Gastrocnemius medialis (tissue), 4 donors: ENCODE measurements around the gene SGCA. TPM values are rescaled to one million over a fixed set of nuclear protein-coding genes. Genes with fewer than 3 reads are reported as not detected.
A peak's percentile ranks its signal among the peaks of the same experiment; 100 is the strongest.

Experiments used
- ATAC-seq, 2 donors: fragments of 150-250 bp; one replicate each; pipeline ENCODE4 v1.9.1; 2016
- DNase-seq, 2 donors: peaks; one replicate each; pipeline ENCODE4 v3.0.0-alpha.2; 2019
- H3K27ac ChIP-seq, 4 donors: fragments of 200-600 bp; sonication (generic); 1 replicate in 1 of 4; 2 replicates in 3 of 4; pipeline ENCODE4 v1.5.1; 2016 to 2018; ENCODE audit warnings: mild to moderate bottlenecking in 2 of 4, moderate library complexity in 1 of 4
- H3K27me3 ChIP-seq, 3 donors: fragments of 200-600 bp; sonication (generic) in 2 of 3; 1 replicate in 1 of 3; 2 replicates in 2 of 3; pipeline versions ENCODE4 v1.5.1 to v1.6.0; 2016 to 2019; ENCODE audit warnings: mild to moderate bottlenecking in 1 of 3, moderate library complexity in 1 of 3
- H3K36me3 ChIP-seq, 2 donors: fragments of 200-600 bp; sonication (generic) in 1 of 2; one replicate each; pipeline ENCODE4 v1.5.1; 2017 to 2018
- H3K4me1 ChIP-seq, 2 donors: fragments of 200-600 bp; sonication (generic) in 1 of 2; one replicate each; pipeline ENCODE4 v1.5.1; 2016 to 2017; ENCODE audit warnings: mild to moderate bottlenecking in 2 of 2
- H3K4me3 ChIP-seq, 4 donors: fragments of 200-600 bp; sonication (generic) in 3 of 4; 1 replicate in 1 of 4; 2 replicates in 3 of 4; pipeline ENCODE4 v1.5.1; 2016 to 2019; ENCODE audit warnings: mild to moderate bottlenecking in 2 of 4
- H3K9me3 ChIP-seq, 3 donors: fragments of 200-600 bp; sonication (generic) in 2 of 3; 1 replicate in 1 of 3; 2 replicates in 2 of 3; pipeline ENCODE4 v1.5.1; 2016 to 2019
- CTCF ChIP-seq, 5 experiments: fragments of 450-650 bp in 3 of 5; fragments of 200-600 bp in 2 of 5; sonication (generic) in 2 of 5; IDR thresholded peaks in 4 of 5; conservative IDR thresholded peaks in 1 of 5; 1 replicate in 4 of 5; 2 replicates in 1 of 5; pipeline ENCODE4 v1.5.1; 2016 to 2019; ENCODE audit warnings: antibody characterized with exemption in 5 of 5, mild to moderate bottlenecking in 3 of 5, moderate library complexity in 3 of 5
- POLR2A ChIP-seq, 2 donors: fragments of 450-650 bp; IDR thresholded peaks; one replicate each; pipeline ENCODE4 v1.6.1; 2017; ENCODE audit warnings: antibody characterized with exemption in 2 of 2, mild to moderate bottlenecking in 2 of 2, moderate library complexity in 2 of 2
- in situ Hi-C, 4 donors: fragments of 200-750 bp; cut with MboI; loops; one replicate each; pipeline versions ENCODE4 v1.15.0 to v1.8.0; 2017; ENCODE audit warnings: low sequenced_read_pairs in 4 of 4
- intact Hi-C: fragments of 100-400 bp; cut with DNase I; formaldehyde crosslinking; loops from one replicate; pipeline ENCODE4 v1.15.1; 2023; ENCODE audit warnings: low total_unique reads
- total RNA-seq, 4 donors: library from RNA; depleted of rRNA; stranded (reverse); fragments of >200 nt; gene quantifications; one replicate each; pipeline versions ENCODE4 v1.1.0 to v1.2.3, GENCODE V29; 2016

The SGCA gene
- total RNA-seq, 4 donors from 2014 or later = 227 to 385 (median 292) TPM

GRCh38 chr17:50130559-50131305 is 35.1 kb upstream of the SGCA start:
- no peak for ATAC-seq
- TF ChIP-seq POLR2A (IDR thresholded peaks at IDR 0.05) (no peak), CTCF (IDR thresholded peaks at IDR 0.05 in 4 of 5, conservative IDR thresholded peaks at IDR 0.05 in 1 of 5) (no peak)
- H3K27ac ChIP-seq = peak overlapping the region; percentile 53 to 95 (median 92)
- peak overlapping the region; percentile 52 to 64 (median 54) for H3K4me3 ChIP-seq
- in situ Hi-C loops = no loop called here
- intact Hi-C loops = loop anchor here (5.0 kb wide), 1 partner anchor 37 kb away; the partner anchor contains the start of gene SGCA
- H3K4me1 ChIP-seq = peaks cover 35 to 47% of the 10 kb centered on the region in 2 donors
- H3K27me3 ChIP-seq = peaks cover 0 to 4% (median 0%) of the 10 kb centered on the region in 3 donors
- no peaks in the 10 kb centered on the region for H3K9me3 ChIP-seq
- DNase-seq = no peak
- peaks cover 0 to 6% of the 10 kb centered on the region in 2 donors for H3K36me3 ChIP-seq

- Histone ChIP-seq H3K4me1 (peaks cover 35 to 47% of the 10 kb centered on the region in 2 donors), H3K4me3 (no peak overlapping the region), H3K9me3 (no peaks in the 10 kb centered on the region), H3K36me3 (peaks cover 0 to 16% of the 10 kb centered on the region in 2 donors), H3K27ac (peak overlapping the region; percentile 89 to 95 (median 95)), H3K27me3 (peaks cover 0 to 4% (median 0%) of the 10 kb centered on the region in 3 donors)
- TF ChIP-seq POLR2A (IDR thresholded peaks at IDR 0.05) = no peak
- TF ChIP-seq CTCF (IDR thresholded peaks at IDR 0.05 in 4 of 5, conservative IDR thresholded peaks at IDR 0.05 in 1 of 5) = no peak
- DNase-seq (no peak), ATAC-seq (no peak)
- intact Hi-C loops = loop anchor here (2.0 to 5.0 kb wide), 3 partner anchors 19 to 37 kb away; partner anchors contain the start of genes PDK2 and SGCA
- in situ Hi-C loops = no loop called here
Observed at GRCh38 chr17:50132104-50132794, 33.6 kb upstream of the SGCA start.

- Histone ChIP-seq H3K4me1 (peaks cover 35 to 47% of the 10 kb centered on the region in 2 donors), H3K27me3 (peaks cover 0 to 4% (median 0%) of the 10 kb centered on the region in 3 donors), H3K9me3 (no peaks in the 10 kb centered on the region), H3K4me3 (no peak overlapping the region), H3K36me3 (peaks cover 0 to 25% of the 10 kb centered on the region in 2 donors), H3K27ac (peak overlapping the region; percentile 89 to 95 (median 95))
- TF ChIP-seq POLR2A (IDR thresholded peaks at IDR 0.05) (no peak), CTCF (IDR thresholded peaks at IDR 0.05 in 4 of 5, conservative IDR thresholded peaks at IDR 0.05 in 1 of 5) (no peak)
- intact Hi-C loops = loop anchor here (2.0 to 5.0 kb wide), 3 partner anchors 20 to 38 kb away; partner anchors contain the start of genes PDK2 and SGCA
- ATAC-seq (peak; percentile 89 to 93), DNase-seq (peak; percentile 81 to 90)
- in situ Hi-C loops = no loop called here
Observed at GRCh38 chr17:50133028-50133768, 32.6 kb upstream of the SGCA start.

- H3K27ac ChIP-seq = peak overlapping the region; percentile 89 to 95 (median 95)
- DNase-seq (no peak), ATAC-seq (peak in 1 of 2 donors; percentile 8)
- H3K4me3 ChIP-seq = no peak overlapping the region
- no peak for TF ChIP-seq POLR2A (IDR thresholded peaks at IDR 0.05)
- no peak for TF ChIP-seq CTCF (IDR thresholded peaks at IDR 0.05 in 4 of 5, conservative IDR thresholded peaks at IDR 0.05 in 1 of 5)
- in situ Hi-C loops = no loop called here
- H3K36me3 ChIP-seq = peaks cover 0 to 31% of the 10 kb centered on the region in 2 donors
- H3K27me3 ChIP-seq = peaks cover 0 to 2% (median 0%) of the 10 kb centered on the region in 3 donors
- intact Hi-C loops = loop anchor here (2.0 to 5.0 kb wide), 3 partner anchors 21 to 39 kb away; partner anchors contain the start of genes PDK2 and SGCA
- no peaks in the 10 kb centered on the region for H3K9me3 ChIP-seq
- H3K4me1 ChIP-seq = peaks cover 35 to 47% of the 10 kb centered on the region in 2 donors
Observed at GRCh38 chr17:50133769-50134099, 32.1 kb upstream of the SGCA start.
